SKM-1 (cell line): ENCODE measurements around the gene MAGI1.

Experiments
- DNase-seq: peaks from one replicate; lab custom pipeline; 2025; ENCODE audit not compliant: unreplicated experiment; lab: John Stamatoyannopoulos, UW

MAGI1 gene

GRCh38 chr3:65344846-65345245 is 693.9 kb downstream of the MAGI1 start:
- no peak for DNase-seq

- DNase-seq: no peak
These were observed 694.3 kb downstream of the MAGI1 start for GRCh38 chr3:65344444-65344843.

DNA sequence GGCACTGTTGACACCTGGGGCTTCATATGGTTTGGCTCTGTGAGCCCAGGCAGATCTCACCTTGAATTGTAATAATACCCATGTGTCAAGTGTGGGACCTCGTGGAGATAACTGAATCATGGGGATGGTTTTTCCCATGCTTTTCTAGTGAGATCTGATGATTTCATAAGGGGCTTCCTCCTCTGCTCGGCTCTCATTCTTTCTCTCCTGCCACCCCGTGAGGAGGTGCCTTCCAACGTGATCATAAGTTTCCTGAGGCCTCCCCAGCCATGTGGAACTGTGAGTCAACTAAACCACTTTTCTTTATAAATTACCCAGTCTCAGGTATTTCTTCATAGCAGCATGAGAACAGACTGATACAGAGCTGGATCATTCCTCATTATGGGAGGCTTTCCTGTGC is 695.0 kb downstream of the MAGI1 start:
- DNase-seq: no peak

DNA sequence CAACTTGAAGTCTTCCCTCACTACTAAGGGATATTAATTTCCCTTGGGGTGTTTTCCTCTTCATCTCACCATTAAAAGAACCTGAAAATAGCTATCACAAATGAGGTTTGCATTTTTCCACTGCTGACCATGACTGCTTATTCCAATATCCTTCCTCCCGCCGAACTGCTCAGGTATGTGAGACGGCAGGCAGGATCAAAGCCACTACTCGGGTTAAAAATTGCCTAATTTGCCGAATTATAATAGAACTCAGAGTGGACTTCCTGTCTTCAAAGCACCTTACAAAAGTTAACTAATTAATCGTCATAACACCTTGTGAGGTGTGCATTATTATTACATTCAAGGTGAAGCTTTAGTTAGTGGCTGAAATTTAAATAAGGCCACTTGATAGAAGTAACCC is 695.7 kb downstream of the MAGI1 start:
- DNase-seq: no peak

- peak; percentile 19 for DNase-seq
These were observed 696.5 kb downstream of the MAGI1 start for GRCh38 chr3:65342084-65342683.

GRCh38 chr3:65339192-65339740 is 699.5 kb downstream of the MAGI1 start:
- no peak for DNase-seq

GRCh38 chr3:65338571-65338970 is 700.1 kb downstream of the MAGI1 start:
- DNase-seq: no peak

DNA sequence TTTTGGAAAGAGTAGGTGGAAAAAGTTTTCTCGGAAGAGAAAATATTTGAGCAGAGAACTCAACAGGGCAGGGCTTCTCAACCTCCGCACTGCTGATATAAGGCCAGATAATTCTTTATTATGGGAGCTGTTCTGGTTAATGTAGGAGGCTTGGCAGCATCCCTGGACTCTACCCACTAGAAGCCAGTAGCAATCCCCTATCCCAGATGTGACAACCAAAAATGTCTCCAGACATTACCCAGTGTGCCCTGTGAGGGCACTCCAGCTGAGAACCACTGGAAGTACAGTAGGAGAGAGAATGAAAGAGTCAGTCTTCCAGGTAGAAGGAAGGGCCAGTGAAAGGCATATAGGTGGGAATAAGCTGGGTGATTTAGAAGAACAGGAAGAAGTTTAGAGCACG is 703.1 kb downstream of the MAGI1 start:
- DNase-seq: no peak

- DNase-seq: no peak
These were observed 704.6 kb downstream of the MAGI1 start for GRCh38 chr3:65334045-65334665.

- no peak for DNase-seq
These were observed 707.0 kb downstream of the MAGI1 start for GRCh38 chr3:65331730-65332129.

DNA sequence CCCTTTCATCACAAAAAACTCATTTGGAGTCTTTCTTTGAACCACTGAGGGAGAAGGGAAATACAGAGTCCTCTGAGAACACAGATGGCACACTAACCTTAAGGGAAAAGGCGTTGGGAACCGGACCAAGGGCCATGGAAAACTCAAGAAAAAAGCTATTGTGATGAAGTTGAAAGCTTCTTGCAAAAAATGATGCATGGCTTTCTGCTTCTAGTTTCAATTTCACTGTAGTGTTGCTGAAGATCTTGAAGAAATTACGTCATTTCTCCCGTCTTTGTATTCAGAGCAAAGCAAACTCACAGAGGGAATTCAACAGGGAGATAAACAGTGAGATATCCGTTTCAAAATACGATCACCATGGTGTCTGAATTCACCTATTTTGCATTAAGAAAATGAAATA is 708.6 kb downstream of the MAGI1 start:
- no peak for DNase-seq

GRCh38 chr3:65328148-65328547 is 710.6 kb downstream of the MAGI1 start:
- no peak for DNase-seq

GRCh38 chr3:65326574-65326973 is 712.1 kb downstream of the MAGI1 start:
- no peak for DNase-seq

- DNase-seq: no peak
These were observed 715.8 kb downstream of the MAGI1 start for GRCh38 chr3:65322910-65323309.

DNA sequence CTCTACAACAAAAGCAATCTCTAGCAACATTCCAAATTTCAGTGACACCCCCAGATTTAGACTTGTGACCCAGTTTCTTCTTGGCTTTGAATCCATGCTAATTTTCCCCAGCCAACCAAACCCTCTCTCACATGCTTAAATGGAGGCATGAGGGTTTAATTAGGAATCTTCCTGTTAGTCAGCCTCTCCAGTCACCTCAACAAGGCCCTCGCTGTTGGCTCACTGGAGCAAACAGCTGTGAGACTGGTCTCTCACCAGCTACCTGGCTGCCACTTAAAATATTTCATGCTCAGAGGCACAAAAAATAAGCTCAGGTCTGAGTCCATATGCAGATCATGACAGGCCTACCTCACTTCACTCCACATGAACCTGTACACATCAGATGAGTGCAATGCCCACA is 720.5 kb downstream of the MAGI1 start:
- DNase-seq: no peak

GRCh38 chr3:65314916-65315315 is 723.8 kb downstream of the MAGI1 start:
- DNase-seq: no peak

DNA sequence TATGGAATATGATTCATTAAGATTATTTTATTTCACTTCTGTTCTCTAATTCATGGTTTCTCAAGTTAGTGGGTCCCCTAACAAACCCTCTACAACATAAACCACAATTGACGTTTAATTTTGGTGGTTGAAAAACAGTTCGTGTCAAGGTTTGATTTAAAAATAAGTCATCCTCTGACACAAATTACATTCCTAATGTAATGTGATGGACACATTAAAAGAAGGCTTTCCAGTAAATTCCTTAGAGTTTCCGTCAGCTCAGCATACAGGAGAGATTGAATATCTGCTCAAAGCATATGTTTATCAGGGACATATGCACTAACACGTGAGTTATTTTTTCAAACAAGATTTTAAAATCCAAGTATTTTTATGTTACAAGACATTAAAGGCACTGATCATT is 724.4 kb downstream of the MAGI1 start:
- no peak for DNase-seq

DNA sequence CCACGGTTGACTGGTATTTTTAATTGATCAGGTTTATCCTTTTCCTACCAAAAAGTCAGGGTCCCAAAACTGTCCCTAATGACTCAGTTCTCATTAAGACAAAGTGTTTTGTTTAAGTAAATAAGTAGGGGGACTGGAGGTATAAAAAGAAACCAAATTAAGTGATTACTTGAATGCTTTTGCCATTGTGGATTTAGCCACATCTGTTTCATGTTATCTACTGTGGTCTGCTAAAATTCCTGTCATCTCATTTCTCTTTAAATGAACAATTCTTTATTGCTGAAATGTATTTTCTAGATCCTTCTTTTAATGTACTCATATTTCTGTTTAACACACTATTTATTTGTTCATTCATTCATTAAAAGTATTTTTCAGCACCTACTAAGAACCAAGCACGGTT is 725.1 kb downstream of the MAGI1 start:
- DNase-seq: no peak

DNA sequence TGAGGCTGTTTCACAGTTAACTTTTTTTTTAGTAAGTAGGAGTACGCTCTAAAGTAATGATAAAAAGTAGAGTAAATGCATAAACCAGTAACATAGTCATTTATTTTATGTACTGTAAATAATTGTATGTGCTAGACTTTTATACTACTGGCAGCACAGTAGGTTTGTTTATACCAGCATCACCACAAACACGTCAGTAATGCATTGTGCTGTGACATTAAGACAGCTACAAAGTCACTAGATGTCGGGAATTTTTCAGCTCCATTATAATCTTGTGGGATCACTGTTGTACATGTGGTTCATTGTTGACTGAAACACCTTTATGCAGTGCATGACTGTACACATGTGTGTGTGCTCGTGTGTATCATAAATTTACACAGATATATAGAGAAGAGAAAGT is 732.9 kb downstream of the MAGI1 start:
- DNase-seq: no peak
